K562 (cell line): ENCODE measurements around the gene SLC25A26. TPM values are rescaled to one million over a fixed set of nuclear protein-coding genes. Genes with fewer than 3 reads are reported as not detected.

Source experiments
- ATAC-seq: fragments of 200-7000 bp; cut with Tn5 transposase; 3 replicates; pipeline ENCODE4 v1.9.1; 2020; ENCODE audit warnings: moderate library complexity
- BruUV-seq: library from RNA; stranded (reverse); fragments of 400-500 nt; replicated peaks from 2 replicates; lab custom pipeline; 2021; lab: Mats Ljungman, UMichigan
- CTCF ChIA-PET: fragments of 300-600 bp; formaldehyde crosslinking; extraction: SDS; loops from one replicate; lab custom pipeline; 2021; ENCODE audit warnings: low intra/inter-chr PET ratio; lab: Yijun Ruan, JAX
- POLR2A ChIA-PET: fragments of 300-600, 350-650 bp; sonication (Branson Sonifier 250); formaldehyde crosslinking; extraction: SDS; loops from one replicate; lab custom pipeline; 2021; ENCODE audit warnings: antibody characterized with exemption, inconsistent platforms; lab: Yijun Ruan, JAX
- DNase-seq, 4 experiments: peaks; one replicate each; pipeline versions ENCODE4 v3.0.0 to v3.0.0-alpha.2; 2011 to 2018; ENCODE audit warnings: low spot score in 3 of 4, mixed read lengths in 3 of 4; ENCODE audit errors: extremely low read depth in 1 of 4
- FAIRE-seq: peaks from 2 replicates; lab custom pipeline; 2011; peaks lifted over from hg19 to GRCh38; lab: Jason Lieb, UNC
- H2AFZ ChIP-seq: 2 replicates; pipeline ENCODE4 v1.6.0; 2011; ENCODE audit warnings: low read depth, low read length, control low read depth, inconsistent platforms
- H3K27ac ChIP-seq: fragments of 200-600 bp; 3 replicates; pipeline ENCODE4 v1.8.0; 2011; ENCODE audit warnings: low read depth, mild to moderate bottlenecking, control low read depth, inconsistent platforms, low read length, moderate library complexity, mixed read lengths; ENCODE audit errors: extremely low read depth
- H3K27me3 ChIP-seq, 2 experiments: fragments of 300-600 bp in 1 of 2; 2 replicates in 1 of 2; 3 replicates in 1 of 2; pipeline versions ENCODE4 v1.6.0 to v1.8.0; 2011; ENCODE audit warnings: inconsistent platforms in 2 of 2, low read length in 2 of 2, mild to moderate bottlenecking in 1 of 2, mixed read lengths in 1 of 2, moderate library complexity in 1 of 2; ENCODE audit not compliant: control insufficient read depth in 2 of 2, insufficient read depth in 2 of 2
- H3K36me3 ChIP-seq: fragments of 300-600 bp; 3 replicates; pipeline ENCODE4 v1.8.0; 2011; ENCODE audit warnings: mild to moderate bottlenecking, low read length, inconsistent platforms; ENCODE audit not compliant: control insufficient read depth, insufficient read depth
- H3K4me1 ChIP-seq, 2 experiments: fragments of 200-600 bp in 1 of 2; replicated peaks in 1 of 2; 2 replicates in 1 of 2; 3 replicates in 1 of 2; pipeline versions ENCODE4 v1.5.1 to v1.8.0; 2011; ENCODE audit warnings: inconsistent platforms in 2 of 2, low read length in 2 of 2, mild to moderate bottlenecking in 1 of 2, mixed read lengths in 1 of 2, moderate library complexity in 1 of 2; ENCODE audit not compliant: control insufficient read depth in 2 of 2, insufficient read depth in 2 of 2
- H3K4me2 ChIP-seq: 2 replicates; pipeline ENCODE4 v1.6.1; 2011; ENCODE audit warnings: low read length, control low read depth, inconsistent platforms, mixed read lengths; ENCODE audit not compliant: insufficient read depth
- H3K4me3 ChIP-seq: fragments of 200-600 bp; sonication (generic), shearing (Covaris generic); 2 replicates; pipeline ENCODE4 v1.5.1; 2016; ENCODE audit warnings: control low read depth, inconsistent platforms
- H3K79me2 ChIP-seq: fragments of 200-600 bp; 3 replicates; pipeline ENCODE4 v1.8.0; 2011; ENCODE audit warnings: low read length, inconsistent platforms; ENCODE audit not compliant: control insufficient read depth, insufficient read depth
- H3K9ac ChIP-seq, 2 experiments: 2 replicates each; pipeline versions ENCODE4 v1.6.0 to v1.6.1; 2011; ENCODE audit warnings: low read depth in 2 of 2, low read length in 2 of 2, control low read depth in 1 of 2, inconsistent platforms in 1 of 2, mild to moderate bottlenecking in 1 of 2, mixed read lengths in 1 of 2; ENCODE audit not compliant: insufficient read depth in 1 of 2
- H3K9me1 ChIP-seq: one replicate; pipeline ENCODE4 v1.6.0; 2011; ENCODE audit warnings: inconsistent platforms, mild to moderate bottlenecking, low read length, moderate library complexity; ENCODE audit not compliant: control insufficient read depth, insufficient read depth
- H3K9me3 ChIP-seq: replicated peaks from 2 replicates; pipeline ENCODE4 v1.5.1; 2011; ENCODE audit warnings: low read depth, low read length, inconsistent platforms; ENCODE audit not compliant: control insufficient read depth, insufficient read depth
- H4K20me1 ChIP-seq: replicated peaks from 2 replicates; pipeline ENCODE4 v1.6.1; 2011; ENCODE audit warnings: low read length, inconsistent platforms, mixed read lengths; ENCODE audit not compliant: control insufficient read depth, insufficient read depth
- ATF1 ChIP-seq, 2 experiments: fragments of 450-650 bp in 1 of 2; IDR thresholded peaks; 2 replicates each; pipeline ENCODE4 v1.6.1; 2016; ENCODE audit warnings: missing compliant biosample characterization in 1 of 2, missing genetic modification characterization in 1 of 2
- BDP1 ChIP-seq: IDR thresholded peaks from 3 replicates; pipeline ENCODE4 v1.6.1; 2011; ENCODE audit not compliant: insufficient read length, insufficient read depth
- DNMT1 ChIP-seq: fragments of 450-650 bp; IDR thresholded peaks from 2 replicates; pipeline ENCODE4 v1.6.1; 2016; ENCODE audit warnings: antibody characterized with exemption, mild to moderate bottlenecking
- EGR1 ChIP-seq: fragments of 450-650 bp; conservative IDR thresholded peaks from 2 replicates; pipeline ENCODE4 v1.6.1; 2017; ENCODE audit warnings: mild to moderate bottlenecking
- HCFC1 ChIP-seq: IDR thresholded peaks from 2 replicates; pipeline ENCODE4 v1.6.1; 2012; ENCODE audit warnings: low read depth, low read length, improper control_type of control experiment
- HNRNPH1 ChIP-seq: fragments of 200-400 bp; formaldehyde crosslinking; optimal IDR thresholded peaks from 2 replicates; pipeline ENCODE3; 2017; ENCODE audit warnings: low read depth, mild to moderate bottlenecking, low read length, moderate library complexity
- MAFG ChIP-seq: fragments of 450-650 bp; conservative IDR thresholded peaks from 2 replicates; pipeline ENCODE4 v1.6.1; 2016; ENCODE audit warnings: missing genetic modification characterization, missing compliant biosample characterization
- MCM5 ChIP-seq: fragments of 450-650 bp; IDR thresholded peaks from 2 replicates; pipeline ENCODE4 v1.6.1; 2016; ENCODE audit warnings: low read depth
- MIER1 ChIP-seq: fragments of 450-650 bp; IDR thresholded peaks from 2 replicates; pipeline ENCODE4 v1.6.1; 2016; ENCODE audit warnings: antibody characterized with exemption, mild to moderate bottlenecking, low read depth
- MTA2 ChIP-seq: fragments of 450-650 bp; IDR thresholded peaks from 2 replicates; pipeline ENCODE4 v1.6.1; 2016; ENCODE audit warnings: low read depth
- NBN ChIP-seq: fragments of 450-650 bp; IDR thresholded peaks from 2 replicates; pipeline ENCODE4 v1.6.1; 2016; ENCODE audit warnings: low read depth, mild to moderate bottlenecking
- POU5F1 ChIP-seq: fragments of 150-350 bp; IDR thresholded peaks from 2 replicates; pipeline ENCODE4 v1.6.1; 2014; ENCODE audit warnings: borderline replicate concordance, low read length, low read depth, mild to moderate bottlenecking; ENCODE audit not compliant: partially characterized antibody
- ZBED1 ChIP-seq: IDR thresholded peaks from 2 replicates; pipeline ENCODE4 v1.6.1; 2014
- ZNF507 ChIP-seq: conservative IDR thresholded peaks from 2 replicates; pipeline ENCODE4 v1.6.1; 2017; ENCODE audit warnings: missing genetic modification characterization, missing compliant biosample characterization
- ZNF644 ChIP-seq: fragments of 200-800 bp; sonication (Bioruptor generic); IDR thresholded peaks from 2 replicates; pipeline ENCODE4 v1.6.1; 2016; ENCODE audit warnings: low read depth, missing genetic modification characterization, missing compliant biosample characterization
- WGBS: fragments of 100-300 bp; shearing (Covaris generic); methylation state at CpG from one replicate; pipeline ENCODE4 v1.1.6; 2016; ENCODE audit warnings: low coverage, mixed read lengths; ENCODE audit not compliant: insufficient coverage; ENCODE audit errors: missing lambda C conversion rate; 5-methylcytosine and 5-hydroxymethylcytosine counted together
- in situ Hi-C: fragments of 300-500 bp; cut with MboI; formaldehyde crosslinking; loops from 4 replicates; pipeline ENCODE4 v1.15.0; 2018; ENCODE audit warnings: inconsistent platforms, mixed read lengths
- intact Hi-C: fragments of 100-400 bp; cut with micrococcal nuclease; formaldehyde crosslinking; loops from 2 replicates; pipeline ENCODE4 v1.14.2; 2022
- polyA plus RNA-seq, 8 experiments: library from polyadenylated mRNA; depleted of rRNA in 4 of 8; stranded (reverse) in 5 of 8; unstranded in 3 of 8; fragments of >200 nt; fragmentation: Nextera tagmentation in 2 of 8; fragmentation: Illumina TruSeq in 1 of 8; extraction: Ambion mirVana in 2 of 8; extraction: Trizol in 1 of 8; gene quantifications; 2 replicates each; pipeline versions ENCODE4 v1.2.1 to v1.2.3, GENCODE V29; 2011 to 2014; ENCODE audit warnings: inconsistent platforms in 1 of 8, missing spikeins in 1 of 8
- total RNA-seq, 7 experiments: library from RNA; depleted of rRNA in 6 of 7; stranded (reverse); fragments of >200 nt in 6 of 7; fragmentation: Illumina TruSeq in 2 of 7; extraction: Trizol in 2 of 7; gene quantifications; 2 replicates each; pipeline versions ENCODE4 v1.2.1 to v1.2.3, GENCODE V29; 2011 to 2021; ENCODE audit warnings: low replicate concordance in 1 of 7
- TF ChIP-seq, protein P1 (sequence below): fragments of 450-650 bp; IDR thresholded peaks from 2 replicates; pipeline ENCODE4 v1.6.1; 2016
- TF ChIP-seq, protein P2 (sequence below): sonication (generic); formaldehyde crosslinking; IDR thresholded peaks from 2 replicates; pipeline ENCODE4 v1.8.1; 2022; ENCODE audit warnings: missing genetic modification reagents
- TF ChIP-seq, protein P3 (sequence below): fragments of 250-450 bp; sonication (Bioruptor Pico); IDR thresholded peaks from 2 replicates; pipeline ENCODE4 v1.4.0; 2020

The SLC25A26 gene
- total and polyA plus RNA-seq, 9 of the 15 experiments (the other 6 are each of a cell fraction or from before 2014, with no cell fraction given), result 7.2 to 29.1 (median 12.6) TPM

DNA sequence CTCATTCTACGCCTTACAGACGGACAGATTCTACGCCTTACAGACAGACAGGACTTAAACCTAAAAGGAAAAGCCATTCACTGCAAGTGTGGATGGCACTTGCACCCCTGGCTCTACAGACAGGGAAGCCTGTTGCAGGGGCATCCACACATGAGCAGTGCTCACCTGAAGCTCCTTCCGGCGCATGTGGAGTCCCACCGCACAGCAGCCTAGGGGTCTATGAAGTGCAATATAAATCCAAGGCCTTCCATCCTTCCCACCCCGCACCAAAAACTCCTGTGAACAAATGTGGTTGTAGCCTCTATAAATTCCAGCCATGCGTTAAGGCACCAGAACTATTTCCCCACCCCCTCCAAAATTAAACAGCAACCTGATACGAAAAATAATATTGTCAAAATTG is 158.8 kb downstream of the SLC25A26 start:
- CTCF ChIA-PET, result no interaction called here
- POLR2A ChIA-PET, result no interaction called here
- TF ChIP-seq ZNF644 (no peak), EGR1 (no peak), MIER1 (no peak), HNRNPH1 (no peak), HCFC1 (no peak), NBN (no peak), ZBED1 (no peak), POU5F1 (no peak), BDP1 (no peak), MTA2 (no peak), DNMT1 (no peak), ZNF507 (tag) (no peak), MCM5 (no peak), ATF1 (CRISPR knock-in tag; IDR thresholded peaks at IDR 0.05) (no peak), ATF1 (tag; IDR thresholded peaks at IDR 0.05) (no peak), MAFG (tag) (no peak)
- TF ChIP-seq, protein P1, sequence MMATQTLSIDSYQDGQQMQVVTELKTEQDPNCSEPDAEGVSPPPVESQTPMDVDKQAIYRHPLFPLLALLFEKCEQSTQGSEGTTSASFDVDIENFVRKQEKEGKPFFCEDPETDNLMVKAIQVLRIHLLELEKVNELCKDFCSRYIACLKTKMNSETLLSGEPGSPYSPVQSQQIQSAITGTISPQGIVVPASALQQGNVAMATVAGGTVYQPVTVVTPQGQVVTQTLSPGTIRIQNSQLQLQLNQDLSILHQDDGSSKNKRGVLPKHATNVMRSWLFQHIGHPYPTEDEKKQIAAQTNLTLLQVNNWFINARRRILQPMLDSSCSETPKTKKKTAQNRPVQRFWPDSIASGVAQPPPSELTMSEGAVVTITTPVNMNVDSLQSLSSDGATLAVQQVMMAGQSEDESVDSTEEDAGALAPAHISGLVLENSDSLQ, result no peak
- TF ChIP-seq, protein P2, sequence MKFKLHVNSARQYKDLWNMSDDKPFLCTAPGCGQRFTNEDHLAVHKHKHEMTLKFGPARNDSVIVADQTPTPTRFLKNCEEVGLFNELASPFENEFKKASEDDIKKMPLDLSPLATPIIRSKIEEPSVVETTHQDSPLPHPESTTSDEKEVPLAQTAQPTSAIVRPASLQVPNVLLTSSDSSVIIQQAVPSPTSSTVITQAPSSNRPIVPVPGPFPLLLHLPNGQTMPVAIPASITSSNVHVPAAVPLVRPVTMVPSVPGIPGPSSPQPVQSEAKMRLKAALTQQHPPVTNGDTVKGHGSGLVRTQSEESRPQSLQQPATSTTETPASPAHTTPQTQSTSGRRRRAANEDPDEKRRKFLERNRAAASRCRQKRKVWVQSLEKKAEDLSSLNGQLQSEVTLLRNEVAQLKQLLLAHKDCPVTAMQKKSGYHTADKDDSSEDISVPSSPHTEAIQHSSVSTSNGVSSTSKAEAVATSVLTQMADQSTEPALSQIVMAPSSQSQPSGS (CRISPR knock-in tag), result no peak
- TF ChIP-seq, protein P3, sequence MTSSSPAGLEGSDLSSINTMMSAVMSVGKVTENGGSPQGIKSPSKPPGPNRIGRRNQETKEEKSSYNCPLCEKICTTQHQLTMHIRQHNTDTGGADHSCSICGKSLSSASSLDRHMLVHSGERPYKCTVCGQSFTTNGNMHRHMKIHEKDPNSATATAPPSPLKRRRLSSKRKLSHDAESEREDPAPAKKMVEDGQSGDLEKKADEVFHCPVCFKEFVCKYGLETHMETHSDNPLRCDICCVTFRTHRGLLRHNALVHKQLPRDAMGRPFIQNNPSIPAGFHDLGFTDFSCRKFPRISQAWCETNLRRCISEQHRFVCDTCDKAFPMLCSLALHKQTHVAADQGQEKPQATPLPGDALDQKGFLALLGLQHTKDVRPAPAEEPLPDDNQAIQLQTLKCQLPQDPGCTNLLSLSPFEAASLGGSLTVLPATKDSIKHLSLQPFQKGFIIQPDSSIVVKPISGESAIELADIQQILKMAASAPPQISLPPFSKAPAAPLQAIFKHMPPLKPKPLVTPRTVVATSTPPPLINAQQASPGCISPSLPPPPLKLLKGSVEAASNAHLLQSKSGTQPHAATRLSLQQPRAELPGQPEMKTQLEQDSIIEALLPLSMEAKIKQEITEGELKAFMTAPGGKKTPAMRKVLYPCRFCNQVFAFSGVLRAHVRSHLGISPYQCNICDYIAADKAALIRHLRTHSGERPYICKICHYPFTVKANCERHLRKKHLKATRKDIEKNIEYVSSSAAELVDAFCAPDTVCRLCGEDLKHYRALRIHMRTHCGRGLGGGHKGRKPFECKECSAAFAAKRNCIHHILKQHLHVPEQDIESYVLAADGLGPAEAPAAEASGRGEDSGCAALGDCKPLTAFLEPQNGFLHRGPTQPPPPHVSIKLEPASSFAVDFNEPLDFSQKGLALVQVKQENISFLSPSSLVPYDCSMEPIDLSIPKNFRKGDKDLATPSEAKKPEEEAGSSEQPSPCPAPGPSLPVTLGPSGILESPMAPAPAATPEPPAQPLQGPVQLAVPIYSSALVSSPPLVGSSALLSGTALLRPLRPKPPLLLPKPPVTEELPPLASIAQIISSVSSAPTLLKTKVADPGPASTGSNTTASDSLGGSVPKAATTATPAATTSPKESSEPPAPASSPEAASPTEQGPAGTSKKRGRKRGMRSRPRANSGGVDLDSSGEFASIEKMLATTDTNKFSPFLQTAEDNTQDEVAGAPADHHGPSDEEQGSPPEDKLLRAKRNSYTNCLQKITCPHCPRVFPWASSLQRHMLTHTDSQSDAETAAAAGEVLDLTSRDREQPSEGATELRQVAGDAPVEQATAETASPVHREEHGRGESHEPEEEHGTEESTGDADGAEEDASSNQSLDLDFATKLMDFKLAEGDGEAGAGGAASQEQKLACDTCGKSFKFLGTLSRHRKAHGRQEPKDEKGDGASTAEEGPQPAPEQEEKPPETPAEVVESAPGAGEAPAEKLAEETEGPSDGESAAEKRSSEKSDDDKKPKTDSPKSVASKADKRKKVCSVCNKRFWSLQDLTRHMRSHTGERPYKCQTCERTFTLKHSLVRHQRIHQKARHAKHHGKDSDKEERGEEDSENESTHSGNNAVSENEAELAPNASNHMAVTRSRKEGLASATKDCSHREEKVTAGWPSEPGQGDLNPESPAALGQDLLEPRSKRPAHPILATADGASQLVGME (CRISPR knock-in tag), result no peak

More for the DNA sequence above, 158.8 kb downstream of the SLC25A26 start:
- Histone ChIP-seq H3K36me3 (peaks cover 10% of the 10 kb centered on the region; the same call in 1 of the 3 replicates), H3K9ac (no peak overlapping the region), H3K27me3 (no peaks in the 10 kb centered on the region), H3K4me1 (peaks cover 0 to 4% of the 10 kb centered on the region in 2 experiments; a peak in 2 of 5 replicates), H3K79me2 (no peaks in the 10 kb centered on the region), H3K9me1 (no peaks in the 10 kb centered on the region), H2AFZ (no peak overlapping the region), H3K9me3 (no peaks in the 10 kb centered on the region), H4K20me1 (no peaks in the 10 kb centered on the region), H3K27ac (no peak overlapping the region), H3K4me3 (no peak overlapping the region), H3K4me2 (no peak overlapping the region)
- no TSS peak for BruUV-seq
- in situ Hi-C loops, result no loop called here
- no peak for ATAC-seq
- intact Hi-C loops, result loop anchor here (5.0 kb wide), 1 partner anchor 102 kb away; no protein-coding TSS in a partner anchor
- no peak for FAIRE-seq
- WGBS, result 94% methylated on average over 5 of the region's 9 CpGs
- DNase-seq, result no peak
